Measurements from ENCODE around the gene ATL3.
"Not testable (repeated sequence)": the region's sequence is repeated elsewhere in the genome, so short reads cannot be mapped to it uniquely, and the experiment has no call there.

DNA sequence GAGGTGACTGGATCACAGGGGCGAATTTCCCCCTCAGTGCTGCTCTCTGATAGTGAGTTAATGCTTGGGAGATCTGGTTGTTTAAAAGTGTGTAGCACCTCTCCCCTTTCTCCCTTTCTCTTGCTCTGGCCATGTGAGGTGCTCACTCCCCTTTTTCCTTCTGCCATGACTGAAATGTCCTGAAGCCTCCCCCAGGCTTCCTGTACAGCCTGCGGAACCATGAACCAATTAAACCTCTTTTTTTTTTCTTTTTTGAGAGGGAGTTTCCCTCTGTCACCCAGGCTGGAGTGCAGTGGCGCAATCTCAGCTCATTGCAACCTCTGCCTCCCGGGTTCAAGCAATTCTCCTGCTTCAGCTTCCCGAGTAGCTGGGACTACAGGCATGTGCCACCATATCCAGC lies 53.5 kb downstream of the ATL3 start:
- TF ChIP-seq CTCF, EP300 (IDR thresholded peaks at IDR 0.05): not testable (repeated sequence)

Measured in tibial nerve (tissue), 4 donors.